Upper lobe of right lung (tissue), 1 donor: ENCODE data around the gene MRPL14. TPM values are rescaled to one million over a fixed set of nuclear protein-coding genes. Genes with fewer than 3 reads are reported as not detected.

Experiments used
- ATAC-seq: fragments of 200-7000 bp; cut with Tn5 transposase; one replicate; pipeline ENCODE4 v1.9.1; 2020; ENCODE audit warnings: mild to moderate bottlenecking, moderate library complexity
- DNase-seq: peaks from one replicate; pipeline ENCODE4 v3.0.0-alpha.2; 2020
- H3K27ac ChIP-seq: fragments of 200-600 bp; one replicate; pipeline ENCODE4 v1.8.0; 2022
- H3K27me3 ChIP-seq: fragments of 200-600 bp; one replicate; pipeline ENCODE4 v1.8.0; 2022; ENCODE audit warnings: mild to moderate bottlenecking
- H3K36me3 ChIP-seq: fragments of 200-600 bp; one replicate; pipeline ENCODE4 v1.8.0; 2022
- H3K4me1 ChIP-seq: fragments of 200-600 bp; one replicate; pipeline ENCODE4 v1.8.0; 2022
- H3K4me3 ChIP-seq: fragments of 200-600 bp; one replicate; pipeline ENCODE4 v1.8.0; 2022; ENCODE audit warnings: mild to moderate bottlenecking
- H3K9me3 ChIP-seq: fragments of 200-600 bp; one replicate; pipeline ENCODE4 v1.8.0; 2022
- CTCF ChIP-seq: fragments of 200-600 bp; IDR thresholded peaks from one replicate; pipeline ENCODE4 v1.8.0; 2022; ENCODE audit warnings: antibody characterized with exemption
- intact Hi-C: fragments of 100-400 bp; cut with DNase I; formaldehyde crosslinking; loops from one replicate; pipeline ENCODE4 v1.11.0; 2022
- total RNA-seq: library from RNA; stranded (reverse); fragmentation: NEBNext Ultra II Directional; extraction: Animal tissue kit (Norgen Biotek cat#: 25700); gene quantifications from one replicate; pipeline ENCODE4 v1.2.1, GENCODE V29; 2021
- donor health status: DM: no; HTN: yes; CAD: no; lungs with severe emphysema.

Gene MRPL14
- total RNA-seq, 1 donor from 2014 or later = 94.1 TPM

GRCh38 chr6:44086931-44087574, 40.2 kb downstream of the MRPL14 start:
- DNase-seq (peak; percentile 82), ATAC-seq (peak; percentile 73)
- Histone ChIP-seq H3K9me3 (no peaks in the 10 kb centered on the region), H3K4me3 (no peak overlapping the region), H3K36me3 (no peaks in the 10 kb centered on the region), H3K27me3 (no peaks in the 10 kb centered on the region), H3K27ac (no peak overlapping the region), H3K4me1 (no peaks in the 10 kb centered on the region)
- intact Hi-C loops = loop anchor here (10.0 kb wide), 1 partner anchor 422 kb away; no protein-coding TSS in a partner anchor
- TF ChIP-seq CTCF = no peak

- intact Hi-C loops = loop anchor here (10.0 kb wide), 1 partner anchor 420 kb away; no protein-coding TSS in a partner anchor
- no peaks in the 10 kb centered on the region for H3K9me3 ChIP-seq
- TF ChIP-seq CTCF = no peak
- no peaks in the 10 kb centered on the region for H3K4me1 ChIP-seq
- ATAC-seq (no peak), DNase-seq (no peak)
- no peak overlapping the region for H3K27ac ChIP-seq
- no peaks in the 10 kb centered on the region for H3K27me3 ChIP-seq
- no peaks in the 10 kb centered on the region for H3K36me3 ChIP-seq
- H3K4me3 ChIP-seq = no peak overlapping the region
These were observed 42.0 kb downstream of the MRPL14 start for GRCh38 chr6:44085219-44085618.

- ATAC-seq (no peak), DNase-seq (no peak)
- no peaks in the 10 kb centered on the region for H3K9me3 ChIP-seq
- intact Hi-C loops = loop anchor here (10.0 kb wide), 1 partner anchor 420 kb away; no protein-coding TSS in a partner anchor
- H3K27me3 ChIP-seq = no peaks in the 10 kb centered on the region
- no peak for TF ChIP-seq CTCF
- H3K27ac ChIP-seq = no peak overlapping the region
- no peaks in the 10 kb centered on the region for H3K36me3 ChIP-seq
- H3K4me1 ChIP-seq = no peaks in the 10 kb centered on the region
- H3K4me3 ChIP-seq = no peak overlapping the region
These were observed 42.8 kb downstream of the MRPL14 start for GRCh38 chr6:44084231-44085014.

- H3K4me1 ChIP-seq = no peaks in the 10 kb centered on the region
- no peaks in the 10 kb centered on the region for H3K9me3 ChIP-seq
- H3K36me3 ChIP-seq = no peaks in the 10 kb centered on the region
- no peak for DNase-seq
- intact Hi-C loops = loop anchor here (10.0 kb wide), 1 partner anchor 418 kb away; no protein-coding TSS in a partner anchor
- TF ChIP-seq CTCF = no peak
- H3K27me3 ChIP-seq = no peaks in the 10 kb centered on the region
- no peak for ATAC-seq
- H3K4me3 ChIP-seq = no peak overlapping the region
- H3K27ac ChIP-seq = no peak overlapping the region
These were observed 44.4 kb downstream of the MRPL14 start for GRCh38 chr6:44082872-44083321.

- DNase-seq (no peak), ATAC-seq (no peak)
- no peak for TF ChIP-seq CTCF
- intact Hi-C loops = loop anchor here (10.0 kb wide), 1 partner anchor 417 kb away; no protein-coding TSS in a partner anchor
- peaks cover 1% of the 10 kb centered on the region for H3K4me1 ChIP-seq
- no peaks in the 10 kb centered on the region for H3K36me3 ChIP-seq
- H3K27me3 ChIP-seq = peaks cover 7% of the 10 kb centered on the region
- no peak overlapping the region for H3K4me3 ChIP-seq
- no peak overlapping the region for H3K27ac ChIP-seq
- H3K9me3 ChIP-seq = no peaks in the 10 kb centered on the region
These were observed 45.5 kb downstream of the MRPL14 start for GRCh38 chr6:44081753-44082152.
